H1 (cell line): ENCODE data around the gene RNF5. TPM values are rescaled to one million over a fixed set of nuclear protein-coding genes. Genes with fewer than 3 reads are reported as not detected.
"Not testable (repeated sequence)": the region's sequence is repeated elsewhere in the genome, so short reads cannot be mapped to it uniquely, and the experiment has no call there.

Source experiments
- CTCF ChIA-PET: fragments of 300-600 bp; sonication (Branson Sonifier 250); formaldehyde crosslinking; loops from one replicate; lab custom pipeline; 2021; ENCODE audit not compliant: partially characterized antibody; lab: Charles Lee
- POLR2A ChIA-PET: fragments of 300-600 bp; sonication (Branson Sonifier 250); formaldehyde crosslinking; loops from one replicate; lab custom pipeline; 2021; ENCODE audit warnings: inconsistent platforms; ENCODE audit not compliant: partially characterized antibody; lab: Charles Lee
- DNase-seq, 2 experiments: peaks; one replicate each; pipeline versions ENCODE4 v3.0.0 to v3.0.0-alpha.2; 2010 to 2022; ENCODE audit warnings: low spot score in 2 of 2, low read depth in 1 of 2, mixed read lengths in 1 of 2
- FAIRE-seq: peaks from 2 replicates; lab custom pipeline; 2011; peaks lifted over from hg19 to GRCh38; lab: Jason Lieb, UNC
- H2AFZ ChIP-seq: 2 replicates; pipeline ENCODE4 v1.8.1; 2012; ENCODE audit warnings: low read length, inconsistent platforms
- H2AK5ac ChIP-seq: 2 replicates; pipeline ENCODE4 v1.6.1; 2013; ENCODE audit warnings: low read depth, low read length
- H2BK120ac ChIP-seq: replicated peaks from 2 replicates; pipeline ENCODE3; 2013; ENCODE audit warnings: low read depth, low read length, inconsistent platforms
- H2BK12ac ChIP-seq: 2 replicates; pipeline ENCODE4 v1.6.1; 2013; ENCODE audit warnings: low read depth, low read length
- H2BK15ac ChIP-seq: 2 replicates; pipeline ENCODE4 v1.6.1; 2013; ENCODE audit warnings: low read length
- H2BK20ac ChIP-seq: 2 replicates; pipeline ENCODE4 v1.6.1; 2013; ENCODE audit warnings: low read length
- H2BK5ac ChIP-seq: 2 replicates; pipeline ENCODE4 v1.6.1; 2013; ENCODE audit warnings: low read depth, low read length
- H3K14ac ChIP-seq: 2 replicates; pipeline ENCODE4 v1.6.1; 2013; ENCODE audit warnings: inconsistent platforms; ENCODE audit not compliant: insufficient read length
- H3K18ac ChIP-seq: 2 replicates; pipeline ENCODE4 v1.6.1; 2013; ENCODE audit warnings: low read length; ENCODE audit errors: extremely low read depth
- H3K23ac ChIP-seq: 2 replicates; pipeline ENCODE4 v1.6.1; 2013; ENCODE audit warnings: inconsistent platforms; ENCODE audit not compliant: insufficient read length
- H3K23me2 ChIP-seq: 2 replicates; pipeline ENCODE4 v1.6.1; 2013; ENCODE audit warnings: low read depth, low read length
- H3K27ac ChIP-seq: 2 replicates; pipeline ENCODE4 v1.6.1; 2011; ENCODE audit warnings: low read depth, low read length, inconsistent platforms
- H3K27me3 ChIP-seq, 4 experiments: replicated peaks in 1 of 4; 1 replicate in 1 of 4; 2 replicates in 3 of 4; pipeline versions ENCODE4 v1.6.1 to v1.8.1; 2011 to 2013; ENCODE audit warnings: low read length in 3 of 4, mild to moderate bottlenecking in 3 of 4, inconsistent platforms in 2 of 4, mixed read lengths in 2 of 4, moderate library complexity in 1 of 4; ENCODE audit not compliant: control insufficient read depth in 3 of 4, insufficient read depth in 3 of 4; ENCODE audit errors: extremely low read depth in 1 of 4
- H3K36me3 ChIP-seq, 4 experiments: 2 replicates each; pipeline versions ENCODE4 v1.6.1 to v1.8.1; 2011 to 2013; ENCODE audit warnings: mild to moderate bottlenecking in 4 of 4, low read length in 3 of 4, moderate library complexity in 2 of 4, control low read depth in 1 of 4, inconsistent platforms in 1 of 4; ENCODE audit not compliant: insufficient read depth in 4 of 4, control insufficient read depth in 2 of 4
- H3K4ac ChIP-seq: replicated peaks from 2 replicates; pipeline ENCODE3; 2013; ENCODE audit warnings: low read length, low read depth, mixed read lengths, inconsistent platforms; ENCODE audit not compliant: insufficient read length
- H3K4me1 ChIP-seq, 4 experiments: replicated peaks in 1 of 4; 1 replicate in 1 of 4; 2 replicates in 3 of 4; pipeline versions ENCODE4 v1.6.1 to v1.8.1; 2011 to 2013; ENCODE audit warnings: low read length in 3 of 4, inconsistent platforms in 2 of 4, mixed read lengths in 1 of 4; ENCODE audit not compliant: insufficient read depth in 4 of 4, control insufficient read depth in 3 of 4
- H3K4me2 ChIP-seq, 2 experiments: 2 replicates each; pipeline versions ENCODE4 v1.6.1 to v1.8.1; 2011 to 2013; ENCODE audit warnings: low read depth in 2 of 2, low read length in 2 of 2, control low read depth in 1 of 2, inconsistent platforms in 1 of 2, mild to moderate bottlenecking in 1 of 2; ENCODE audit not compliant: insufficient read depth in 1 of 2
- H3K4me3 ChIP-seq, 4 experiments: fragments of 200-600, 300-600 bp in 1 of 4; sonication (generic), shearing (Covaris generic), sonication (Bioruptor Twin) in 1 of 4; 2 replicates each; pipeline versions ENCODE4 v1.5.1 to v1.8.1; 2011 to 2016; ENCODE audit warnings: low read length in 4 of 4, low read depth in 3 of 4, control low read depth in 2 of 4, inconsistent platforms in 2 of 4, mild to moderate bottlenecking in 2 of 4, mixed read lengths in 1 of 4, moderate library complexity in 1 of 4; ENCODE audit not compliant: insufficient read depth in 2 of 4; ENCODE audit errors: extremely low read depth in 1 of 4
- H3K56ac ChIP-seq: replicated peaks from 2 replicates; pipeline ENCODE3; 2013; ENCODE audit warnings: low read depth, mild to moderate bottlenecking, mixed read lengths, low read length, inconsistent platforms; ENCODE audit not compliant: insufficient read length
- H3K79me1 ChIP-seq: 2 replicates; pipeline ENCODE4 v1.6.1; 2013; ENCODE audit warnings: low read depth, low read length, control low read depth
- H3K79me2 ChIP-seq, 2 experiments: 2 replicates each; pipeline versions ENCODE4 v1.6.1 to v1.8.1; 2012 to 2013; ENCODE audit warnings: low read length in 2 of 2, mild to moderate bottlenecking in 2 of 2, inconsistent platforms in 1 of 2; ENCODE audit not compliant: insufficient read depth in 2 of 2, control insufficient read depth in 1 of 2
- H3K9ac ChIP-seq, 4 experiments: replicated peaks in 1 of 4; 1 replicate in 1 of 4; 2 replicates in 3 of 4; pipeline versions ENCODE4 v1.6.1 to v1.8.1; 2011 to 2013; ENCODE audit warnings: low read depth in 3 of 4, low read length in 3 of 4, control low read depth in 2 of 4, mild to moderate bottlenecking in 2 of 4, moderate library complexity in 2 of 4, inconsistent platforms in 1 of 4; ENCODE audit errors: extremely low read depth in 1 of 4
- H3K9me3 ChIP-seq, 2 experiments: 2 replicates each; pipeline versions ENCODE4 v1.6.1 to v1.8.1; 2012 to 2013; ENCODE audit warnings: mild to moderate bottlenecking in 2 of 2, moderate library complexity in 2 of 2, control low read depth in 1 of 2, inconsistent platforms in 1 of 2, low read depth in 1 of 2, low read length in 1 of 2, mixed read lengths in 1 of 2; ENCODE audit not compliant: insufficient read depth in 2 of 2
- H4K20me1 ChIP-seq, 2 experiments: replicated peaks in 1 of 2; 2 replicates each; pipeline versions ENCODE3 to v1.8.1; 2011 to 2013; ENCODE audit warnings: inconsistent platforms in 2 of 2, low read length in 2 of 2, mild to moderate bottlenecking in 1 of 2; ENCODE audit not compliant: insufficient read depth in 2 of 2, control insufficient read depth in 1 of 2
- H4K5ac ChIP-seq: 2 replicates; pipeline ENCODE4 v1.6.1; 2013; ENCODE audit warnings: low read length, low read depth, mixed read lengths, inconsistent platforms; ENCODE audit not compliant: insufficient read length
- H4K8ac ChIP-seq: 2 replicates; pipeline ENCODE4 v1.8.0; 2013; ENCODE audit warnings: mild to moderate bottlenecking, moderate library complexity, low read length, inconsistent platforms; ENCODE audit not compliant: insufficient read depth; ENCODE audit errors: extremely low read depth
- H4K91ac ChIP-seq: replicated peaks from 2 replicates; pipeline ENCODE3; 2013; ENCODE audit warnings: low read length, mixed read lengths, inconsistent platforms; ENCODE audit not compliant: insufficient read length
- WGBS, 2 experiments: shearing (Covaris generic) in 1 of 2; methylation state at CpG; one replicate each; pipeline versions ENCODE4 v1.1.6 to v1.1.7; 2013 to 2015; ENCODE audit warnings: low lambda C conversion rate in 2 of 2, mixed read lengths in 2 of 2, inconsistent platforms in 1 of 2, low coverage in 1 of 2, missing lambda C conversion rate in 1 of 2; ENCODE audit not compliant: insufficient replicate concordance in 2 of 2, insufficient coverage in 1 of 2, insufficient read length in 1 of 2; ENCODE audit errors: extremely low coverage in 1 of 2, missing lambda C conversion rate in 1 of 2; 5-methylcytosine and 5-hydroxymethylcytosine counted together
- polyA plus RNA-seq, 7 experiments: library from polyadenylated mRNA; depleted of rRNA in 3 of 7; stranded (reverse) in 5 of 7; unstranded in 2 of 7; fragments of >200 nt in 5 of 7; fragments of 200-250 nt in 2 of 7; gene quantifications; 1 replicate in 5 of 7; 2 replicates in 1 of 7; 4 replicates in 1 of 7; pipeline versions ENCODE4 v1.2.1 to v1.2.3, GENCODE V29; 2011 to 2013; ENCODE audit warnings: missing spikeins in 2 of 7, mixed read lengths in 2 of 7
- total RNA-seq: library from RNA; stranded (reverse); fragmentation: NEBNext Ultra II Directional; extraction: Animal tissue kit (Norgen Biotek cat#: 25700); gene quantifications from 2 replicates; pipeline ENCODE4 v1.2.1, GENCODE V29; 2021

The RNF5 gene
- total and polyA plus RNA-seq, 2 of the 8 experiments (the other 6 are each of a cell fraction or from before 2014, with no cell fraction given): 90.0 to 158 TPM

GRCh38 chr6:32144238-32144637 lies 34.0 kb upstream of the RNF5 start:
- not testable (repeated sequence) for H2AK5ac ChIP-seq, H3K4me1 ChIP-seq, H3K36me3 ChIP-seq, H3K23ac ChIP-seq, H3K4me2 ChIP-seq, H4K8ac ChIP-seq, H3K56ac ChIP-seq, H4K5ac ChIP-seq, H3K9ac ChIP-seq, H3K18ac ChIP-seq, H3K79me2 ChIP-seq, FAIRE-seq, H3K14ac ChIP-seq, DNase-seq, H3K4ac ChIP-seq, H3K4me3 ChIP-seq, H2BK120ac ChIP-seq, H3K9me3 ChIP-seq, H3K23me2 ChIP-seq, H2BK12ac ChIP-seq, H4K20me1 ChIP-seq, H2BK5ac ChIP-seq, H3K27ac ChIP-seq, H4K91ac ChIP-seq, H3K79me1 ChIP-seq, H2BK20ac ChIP-seq, H3K27me3 ChIP-seq, H2BK15ac ChIP-seq, H2AFZ ChIP-seq
- WGBS, 2 experiments: 92% methylated on average over 7 of the region's 7 CpGs; no CpG with 5 or more reads in 1 of the 2 experiments
- ChIA-PET POLR2A (interaction anchor here (0.6 to 9.2 kb wide), 3 partner anchors 8 to 35 kb away, joined by 3 to 70 read pairs (median 3); partner anchors contain the start of genes ATF6B, FKBPL and TNXB), CTCF (interaction anchor here (0.9 to 2.0 kb wide), 5 partner anchors 8 to 28 kb away, joined by 3 to 4 read pairs (median 4); no protein-coding TSS in a partner anchor)
